B cell (primary cell): ENCODE results near the gene IPCEF1. TPM values are rescaled to one million over a fixed set of nuclear protein-coding genes. Genes with fewer than 3 reads are reported as not detected.

Experiments used
- ATAC-seq: fragments of 200-7000 bp; cut with Tn5 transposase; one replicate; pipeline ENCODE4 v1.10.0; 2021; ENCODE audit warnings: low read depth, mild to moderate bottlenecking, moderate number of reproducible peaks, moderate library complexity
- CTCF ChIA-PET: fragments of 350-600 bp; sonication (Branson Sonifier 250); formaldehyde crosslinking; loops from one replicate; lab custom pipeline; 2021; ENCODE audit warnings: antibody characterized with exemption, inconsistent platforms; lab: Charles Lee
- POLR2A ChIA-PET: fragments of 350-600 bp; sonication (Branson Sonifier 250); formaldehyde crosslinking; loops from one replicate; lab custom pipeline; 2021; ENCODE audit warnings: antibody characterized with exemption; lab: Charles Lee
- DNase-seq: peaks from one replicate; pipeline ENCODE4 v3.0.0; 2013
- H2AFZ ChIP-seq: 2 replicates; pipeline ENCODE4 v1.6.1; 2012; ENCODE audit warnings: mild to moderate bottlenecking, low read depth, low read length; ENCODE audit not compliant: insufficient read depth, poor library complexity, severe bottlenecking
- H3K27ac ChIP-seq, 2 donors: 1 replicate in 1 of 2; 2 replicates in 1 of 2; pipeline ENCODE4 v1.5.1; 2012 to 2013; ENCODE audit warnings: low read length in 2 of 2, mild to moderate bottlenecking in 2 of 2, moderate library complexity in 1 of 2
- H3K27me3 ChIP-seq, 4 experiments: fragments of 200-600 bp in 1 of 4; sonication (generic) in 1 of 4; replicated peaks in 1 of 4; 1 replicate in 2 of 4; 2 replicates in 2 of 4; pipeline versions ENCODE4 v1.6.1 to v1.7.0; 2013 to 2016; ENCODE audit warnings: low read length in 3 of 4, mild to moderate bottlenecking in 2 of 4, mixed read lengths in 1 of 4, moderate library complexity in 1 of 4; ENCODE audit not compliant: insufficient read depth in 4 of 4, control insufficient read depth in 3 of 4; ENCODE audit errors: control extremely low read depth in 1 of 4
- H3K36me3 ChIP-seq, 2 experiments: replicated peaks in 1 of 2; 1 replicate in 1 of 2; 2 replicates in 1 of 2; pipeline versions ENCODE4 v1.6.1 to v1.7.1; 2013; ENCODE audit warnings: low read length in 1 of 2; ENCODE audit not compliant: insufficient read depth in 2 of 2, control insufficient read depth in 1 of 2; ENCODE audit errors: control extremely low read depth in 1 of 2, extremely low read depth in 1 of 2
- H3K4me1 ChIP-seq, 2 donors: fragments of 200-600 bp in 1 of 2; sonication (generic) in 1 of 2; 1 replicate in 1 of 2; 2 replicates in 1 of 2; pipeline versions ENCODE4 v1.5.1 to v1.6.1; 2013 to 2017; ENCODE audit warnings: low read length in 2 of 2; ENCODE audit not compliant: control insufficient read depth in 2 of 2, insufficient read depth in 2 of 2
- H3K4me2 ChIP-seq: replicated peaks from 2 replicates; pipeline ENCODE3; 2012; ENCODE audit warnings: mild to moderate bottlenecking, low read depth, low read length; ENCODE audit not compliant: poor library complexity, severe bottlenecking
- H3K4me3 ChIP-seq, 5 experiments: fragments of 200-600 bp in 1 of 5; sonication (generic) in 1 of 5; 1 replicate in 3 of 5; 2 replicates in 2 of 5; pipeline versions ENCODE4 v1.5.1 to v1.7.0; 2011 to 2016; ENCODE audit warnings: low read length in 4 of 5, mild to moderate bottlenecking in 4 of 5, low read depth in 2 of 5, control low read depth in 1 of 5, moderate library complexity in 1 of 5; ENCODE audit not compliant: insufficient read depth in 1 of 5; ENCODE audit errors: control extremely low read depth in 1 of 5, extremely low read depth in 1 of 5
- H3K79me2 ChIP-seq: fragments of 200-600 bp; sonication (generic); one replicate; pipeline ENCODE4 v1.6.0; 2016; ENCODE audit warnings: low read length; ENCODE audit not compliant: control insufficient read depth, insufficient read depth
- H3K9ac ChIP-seq: fragments of 200-600 bp; sonication (generic); 2 replicates; pipeline ENCODE4 v1.6.1; 2017; ENCODE audit warnings: mild to moderate bottlenecking, low read length, moderate library complexity
- H3K9me3 ChIP-seq, 3 donors: one replicate each; pipeline versions ENCODE4 v1.6.1 to v1.7.1; 2013; ENCODE audit warnings: low read length in 2 of 3; ENCODE audit not compliant: control insufficient read depth in 2 of 3, insufficient read depth in 1 of 3; ENCODE audit errors: control extremely low read depth in 1 of 3
- H4K20me1 ChIP-seq: 2 replicates; pipeline ENCODE4 v1.6.0; 2012; ENCODE audit warnings: mild to moderate bottlenecking, low read length; ENCODE audit not compliant: insufficient read depth, control insufficient read depth, poor library complexity, severe bottlenecking
- H3K27ac Mint-ChIP-seq: one replicate; pipeline ENCODE4 v1.8.0; 2021; ENCODE audit warnings: mixed read lengths
- H3K27me3 Mint-ChIP-seq: one replicate; pipeline ENCODE4 v1.8.0; 2021; ENCODE audit warnings: mixed read lengths
- H3K4me1 Mint-ChIP-seq: one replicate; pipeline ENCODE4 v1.8.0; 2021; ENCODE audit warnings: mixed read lengths
- H3K4me3 Mint-ChIP-seq: one replicate; pipeline ENCODE4 v1.8.0; 2021; ENCODE audit warnings: mixed read lengths
- H3K9me3 Mint-ChIP-seq: one replicate; pipeline ENCODE4 v1.8.0; 2022; ENCODE audit warnings: mixed read lengths; ENCODE audit not compliant: insufficient read depth
- CTCF ChIP-seq: fragments of 200-600 bp; IDR thresholded peaks from one replicate; pipeline ENCODE4 v1.8.0; 2022; ENCODE audit warnings: antibody characterized with exemption, mild to moderate bottlenecking
- EZH2 ChIP-seq: IDR thresholded peaks from 2 replicates; pipeline ENCODE4 v1.6.1; 2012; ENCODE audit warnings: borderline replicate concordance, low read depth, mild to moderate bottlenecking, moderate library complexity, low read length; ENCODE audit not compliant: insufficient read depth, poor library complexity, severe bottlenecking
- WGBS: methylation state at CpG from one replicate; pipeline ENCODE4 v1.1.5; 2013; ENCODE audit warnings: missing lambda C conversion rate; ENCODE audit not compliant: insufficient coverage; 5-methylcytosine and 5-hydroxymethylcytosine counted together
- intact Hi-C: fragments of 100-400 bp; cut with micrococcal nuclease; formaldehyde crosslinking; loops from one replicate; pipeline ENCODE4 v1.10.0; 2022
- polyA plus RNA-seq: library from polyadenylated mRNA; depleted of rRNA; stranded (reverse); fragments of >200 nt; gene quantifications from 2 replicates; pipeline ENCODE4 v1.2.3, GENCODE V29; 2012
- total RNA-seq, 2 donors: library from RNA; stranded (reverse); fragments of 120-200 nt in 1 of 2; gene quantifications; 1 replicate in 1 of 2; 2 replicates in 1 of 2; pipeline versions ENCODE4 v1.2.3 to v1.2.4, GENCODE V29; 2013 to 2022

Gene IPCEF1
- total and polyA plus RNA-seq, 2 donors (not counting 1 experiment from before 2014, with no cell fraction given), result 0.22 to 0.94 TPM

DNA sequence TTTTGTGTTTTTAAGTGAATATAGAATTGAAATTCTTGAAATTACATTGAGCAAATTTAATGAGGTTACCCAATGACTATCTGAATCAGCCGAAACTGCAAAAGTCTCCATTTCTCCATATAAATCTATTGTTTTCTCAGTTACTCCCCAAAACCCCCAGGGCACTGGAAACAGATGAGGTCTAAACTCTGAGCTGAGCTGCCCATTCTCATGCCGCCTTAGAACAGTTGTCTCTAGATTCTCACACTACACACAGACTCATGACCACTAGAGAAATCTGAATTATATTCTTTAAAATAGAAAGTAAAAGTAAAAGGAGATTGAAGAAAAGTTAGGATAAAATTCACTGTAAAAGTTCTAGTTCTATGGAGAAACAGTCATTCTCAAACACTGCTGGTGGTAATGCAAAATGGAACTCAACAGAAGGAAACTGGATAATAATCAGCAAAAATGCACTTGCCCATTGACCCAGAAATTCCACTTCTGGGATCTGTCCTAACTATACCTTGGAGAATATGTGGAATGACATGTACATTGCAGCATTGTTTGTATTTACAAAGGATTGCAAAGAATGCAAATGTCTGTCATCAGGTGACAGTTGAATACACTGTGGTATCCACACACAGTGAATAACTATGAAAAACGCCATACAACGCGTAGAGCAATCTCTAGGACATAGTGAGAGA is 125.5 kb downstream of the IPCEF1 start:
- Histone ChIP-seq H3K36me3 (no peaks in the 10 kb centered on the region), H3K27ac (no peak overlapping the region), H4K20me1 (no peaks in the 10 kb centered on the region), H3K4me3 (no peak overlapping the region), H3K79me2 (no peaks in the 10 kb centered on the region), H3K9ac (no peak overlapping the region), H3K27me3 (no peaks in the 10 kb centered on the region), H2AFZ (no peak overlapping the region), H3K4me1 (peaks cover 0 to 10% of the 10 kb centered on the region in 2 donors), H3K4me2 (no peak overlapping the region), H3K9me3 (no peaks in the 10 kb centered on the region)
- peaks cover 15% of the 10 kb centered on the region for H3K4me1 Mint-ChIP-seq
- 88% methylated on average over 1 of the region's 5 CpGs for WGBS
- no peaks in the 10 kb centered on the region for H3K27me3 Mint-ChIP-seq
- H3K4me3 Mint-ChIP-seq, result no peak overlapping the region
- H3K27ac Mint-ChIP-seq, result no peak overlapping the region
- H3K9me3 Mint-ChIP-seq, result no peaks in the 10 kb centered on the region
- TF ChIP-seq EZH2 (no peak), CTCF (no peak)
- ChIA-PET POLR2A (no interaction called here), CTCF (no interaction called here)
- DNase-seq, result no peak
- ATAC-seq, result no peak
- intact Hi-C loops, result no loop called here

DNA sequence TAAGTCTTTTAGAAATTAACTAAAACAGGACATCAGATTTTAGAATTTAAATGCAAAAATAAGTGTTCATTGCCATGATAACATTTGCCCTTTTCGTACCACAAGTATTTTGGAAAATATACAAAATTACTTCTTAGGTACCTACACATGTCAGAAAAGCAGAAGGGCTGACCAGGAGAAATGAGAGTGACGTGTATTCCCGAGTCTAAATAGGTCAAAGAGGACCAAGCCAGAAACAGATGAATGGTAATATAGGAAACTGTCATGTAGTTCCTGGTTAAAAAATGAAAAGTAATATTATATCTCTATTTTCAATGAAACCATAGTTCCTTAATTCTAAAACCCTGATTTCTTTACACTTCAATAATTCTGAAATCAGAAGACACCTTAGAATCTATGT is 126.2 kb downstream of the IPCEF1 start:
- no peak overlapping the region for H3K9ac ChIP-seq
- no peak overlapping the region for H2AFZ ChIP-seq
- ATAC-seq (no peak), DNase-seq (no peak)
- H3K27ac ChIP-seq, result no peak overlapping the region
- H3K79me2 ChIP-seq, result no peaks in the 10 kb centered on the region
- H3K4me1 ChIP-seq, result peaks cover 0 to 10% of the 10 kb centered on the region in 2 donors
- intact Hi-C loops, result no loop called here
- H3K4me2 ChIP-seq, result no peak overlapping the region
- H3K9me3 Mint-ChIP-seq, result no peaks in the 10 kb centered on the region
- no peak overlapping the region for H3K27ac Mint-ChIP-seq
- ChIA-PET POLR2A (no interaction called here), CTCF (no interaction called here)
- no peaks in the 10 kb centered on the region for H3K36me3 ChIP-seq
- no peaks in the 10 kb centered on the region for H3K27me3 ChIP-seq
- no CpG with 5 or more reads among the region's 3 CpGs for whole genome bisulfite sequencing
- TF ChIP-seq CTCF (no peak), EZH2 (no peak)
- H3K4me3 Mint-ChIP-seq, result no peak overlapping the region
- H3K4me1 Mint-ChIP-seq, result peaks cover 15% of the 10 kb centered on the region
- H3K4me3 ChIP-seq, result no peak overlapping the region
- no peaks in the 10 kb centered on the region for H4K20me1 ChIP-seq
- no peaks in the 10 kb centered on the region for H3K9me3 ChIP-seq
- no peaks in the 10 kb centered on the region for H3K27me3 Mint-ChIP-seq
